Globus pallidus (tissue), 1 donor: Measurements from ENCODE around the gene ELFN2.

ENCODE experiments used
- DNase-seq: peaks from one replicate; pipeline ENCODE4 v3.0.0-alpha.2; 2015; ENCODE audit warnings: low spot score

Gene ELFN2

GRCh38 chr22:37455896-37456295, 28.6 kb upstream of the ELFN2 start:
- no peak for DNase-seq

GRCh38 chr22:37454857-37455686, 27.8 kb upstream of the ELFN2 start:
- DNase-seq: no peak

- DNase-seq: no peak
Measured at GRCh38 chr22:37453696-37454095, 26.4 kb upstream of the ELFN2 start.

GRCh38 chr22:37451218-37451617, 23.9 kb upstream of the ELFN2 start:
- no peak for DNase-seq

GRCh38 chr22:37449331-37450001, 22.2 kb upstream of the ELFN2 start:
- DNase-seq: no peak

GRCh38 chr22:37448516-37449127, 21.3 kb upstream of the ELFN2 start:
- DNase-seq: no peak

GRCh38 chr22:37445501-37445900, 18.2 kb upstream of the ELFN2 start:
- DNase-seq: no peak

GRCh38 chr22:37443977-37444376, 16.7 kb upstream of the ELFN2 start:
- DNase-seq: no peak

GRCh38 chr22:37443086-37443485, 15.8 kb upstream of the ELFN2 start:
- DNase-seq: no peak

GRCh38 chr22:37442537-37442936, 15.3 kb upstream of the ELFN2 start:
- DNase-seq: no peak

- no peak for DNase-seq
Measured at GRCh38 chr22:37442135-37442534, 14.9 kb upstream of the ELFN2 start.

- DNase-seq: no peak
Measured at GRCh38 chr22:37440875-37441274, 13.6 kb upstream of the ELFN2 start.

- DNase-seq: no peak
Measured at GRCh38 chr22:37439347-37439746, 12.1 kb upstream of the ELFN2 start.

- no peak for DNase-seq
Measured at GRCh38 chr22:37435970-37436603, 8.8 kb upstream of the ELFN2 start.

GRCh38 chr22:37433786-37434185, 6.5 kb upstream of the ELFN2 start:
- no peak for DNase-seq

- no peak for DNase-seq
Measured at GRCh38 chr22:37432708-37433054, 5.4 kb upstream of the ELFN2 start.

- no peak for DNase-seq
Measured at GRCh38 chr22:37431801-37432707, 4.8 kb upstream of the ELFN2 start.

GRCh38 chr22:37431366-37431765, 4.1 kb upstream of the ELFN2 start:
- no peak for DNase-seq

- no peak for DNase-seq
Measured at GRCh38 chr22:37430941-37431340, 3.7 kb upstream of the ELFN2 start.

- no peak for DNase-seq
Measured at GRCh38 chr22:37428649-37429586, 1.6 kb upstream of the ELFN2 start.
